Measurements from ENCODE around the gene TMEM243.

The TMEM243 gene

GRCh38 chr7:87223666-87224065 lies 4.1 kb upstream of the TMEM243 start:
- H2BK5ac ChIP-seq (ENCODE audit: low read length): no peak overlapping the region
- no peak overlapping the region for H2BK15ac ChIP-seq (replicated peaks; ENCODE audit: low read depth)
- no peak overlapping the region for H4K5ac ChIP-seq (ENCODE audit: low read length)
- H3K4me3 ChIP-seq (ENCODE audit: low read length): no peak overlapping the region
- H3K9ac ChIP-seq (ENCODE audit: low read length): no peak overlapping the region
- WGBS (ENCODE audit: extremely low coverage, insufficient coverage, low lambda C conversion rate): no CpG with 5 or more reads among the region's 1 CpG
- H3K79me2 ChIP-seq (ENCODE audit: control insufficient read depth, insufficient read depth, low read length): peaks cover 14% of the 10 kb centered on the region
- H3K36me3 ChIP-seq (ENCODE audit: control insufficient read depth, insufficient read depth, low read length): no peaks in the 10 kb centered on the region
- peaks cover 2% of the 10 kb centered on the region for H3K4me1 ChIP-seq (ENCODE audit: control insufficient read depth, low read depth, low read length)
- no peak overlapping the region for H3K4me2 ChIP-seq (ENCODE audit: low read length)
- H3K4ac ChIP-seq (ENCODE audit: low read depth, low read length): no peak overlapping the region
- no peak for DNase-seq
- no peak overlapping the region for H2AK5ac ChIP-seq (ENCODE audit: low read length)
- no peak overlapping the region for H3K56ac ChIP-seq (ENCODE audit: low read length)
- no peak overlapping the region for H2BK120ac ChIP-seq (ENCODE audit: low read depth, low read length)
- no peak overlapping the region for H3K27ac ChIP-seq (ENCODE audit: low read depth, low read length)
- no peak overlapping the region for H3K23ac ChIP-seq (ENCODE audit: low read length)
- peaks cover 1% of the 10 kb centered on the region for H3K79me1 ChIP-seq (ENCODE audit: low read length)
- H3K18ac ChIP-seq (ENCODE audit: low read length): no peak overlapping the region
- no peak overlapping the region for H4K8ac ChIP-seq (ENCODE audit: low read depth, low read length)
- peaks cover 2% of the 10 kb centered on the region for H3K27me3 ChIP-seq (ENCODE audit: insufficient read depth, low read length, poor library complexity)

- H4K5ac ChIP-seq (ENCODE audit: low read length): no peak overlapping the region
- H3K4me1 ChIP-seq (ENCODE audit: control insufficient read depth, low read depth, low read length): peaks cover 7% of the 10 kb centered on the region
- no peak overlapping the region for H3K27ac ChIP-seq (ENCODE audit: low read depth, low read length)
- WGBS (ENCODE audit: extremely low coverage, insufficient coverage, low lambda C conversion rate): no CpG with 5 or more reads among the region's 17 CpGs
- DNase-seq: peak; percentile 18
- no peak overlapping the region for H2BK120ac ChIP-seq (ENCODE audit: low read depth, low read length)
- peaks cover 34% of the 10 kb centered on the region for H3K79me2 ChIP-seq (ENCODE audit: control insufficient read depth, insufficient read depth, low read length)
- H3K4me2 ChIP-seq (ENCODE audit: low read length): peak overlapping the region; percentile 85
- H3K27me3 ChIP-seq (ENCODE audit: insufficient read depth, low read length, poor library complexity): peaks cover 2% of the 10 kb centered on the region
- H3K9ac ChIP-seq (ENCODE audit: low read length): no peak overlapping the region
- peaks cover 11% of the 10 kb centered on the region for H3K79me1 ChIP-seq (ENCODE audit: low read length)
- no peak overlapping the region for H3K23ac ChIP-seq (ENCODE audit: low read length)
- H3K36me3 ChIP-seq (ENCODE audit: control insufficient read depth, insufficient read depth, low read length): no peaks in the 10 kb centered on the region
- H3K18ac ChIP-seq (ENCODE audit: low read length): no peak overlapping the region
- no peak overlapping the region for H2BK15ac ChIP-seq (replicated peaks; ENCODE audit: low read depth)
- no peak overlapping the region for H2AK5ac ChIP-seq (ENCODE audit: low read length)
- no peak overlapping the region for H3K56ac ChIP-seq (ENCODE audit: low read length)
- H3K4me3 ChIP-seq (ENCODE audit: low read length): no peak overlapping the region
- no peak overlapping the region for H4K8ac ChIP-seq (ENCODE audit: low read depth, low read length)
- no peak overlapping the region for H3K4ac ChIP-seq (ENCODE audit: low read depth, low read length)
- H2BK5ac ChIP-seq (ENCODE audit: low read length): no peak overlapping the region
These were observed 1.2 kb upstream of the TMEM243 start for GRCh38 chr7:87220734-87221215.

GRCh38 chr7:87220026-87220733 lies 648 bp upstream of the TMEM243 start:
- peak; percentile 87 for DNase-seq
- Histone ChIP-seq H2BK120ac (ENCODE audit: low read depth, low read length) (no peak overlapping the region), H3K4me1 (ENCODE audit: control insufficient read depth, low read depth, low read length) (peaks cover 7% of the 10 kb centered on the region), H3K4me2 (ENCODE audit: low read length) (peak overlapping the region; percentile 85), H4K5ac (ENCODE audit: low read length) (no peak overlapping the region), H3K4me3 (ENCODE audit: low read length) (peak overlapping the region; percentile 84), H3K27ac (ENCODE audit: low read depth, low read length) (peak overlapping the region; percentile 68), H3K56ac (ENCODE audit: low read length) (peak overlapping the region; percentile 95), H3K9ac (ENCODE audit: low read length) (peak overlapping the region; percentile 91), H3K79me2 (ENCODE audit: control insufficient read depth, insufficient read depth, low read length) (peaks cover 36% of the 10 kb centered on the region), H3K4ac (ENCODE audit: low read depth, low read length) (peak overlapping the region; percentile 40), H2BK5ac (ENCODE audit: low read length) (peak overlapping the region; percentile 47), H3K23ac (ENCODE audit: low read length) (no peak overlapping the region), H3K27me3 (ENCODE audit: insufficient read depth, low read length, poor library complexity) (peaks cover 2% of the 10 kb centered on the region), H2BK15ac (replicated peaks; ENCODE audit: low read depth) (no peak overlapping the region), H3K79me1 (ENCODE audit: low read length) (peaks cover 11% of the 10 kb centered on the region), H3K18ac (ENCODE audit: low read length) (peak overlapping the region; percentile 86), H2AK5ac (ENCODE audit: low read length) (no peak overlapping the region), H4K8ac (ENCODE audit: low read depth, low read length) (no peak overlapping the region), H3K36me3 (ENCODE audit: control insufficient read depth, insufficient read depth, low read length) (no peaks in the 10 kb centered on the region)
- no CpG with 5 or more reads among the region's 75 CpGs for WGBS (ENCODE audit: extremely low coverage, insufficient coverage, low lambda C conversion rate)

- H2BK120ac ChIP-seq (ENCODE audit: low read depth, low read length): no peak overlapping the region
These were observed 562 bp downstream of the TMEM243 start for GRCh38 chr7:87218796-87219544.

GRCh38 chr7:87217983-87218653 lies 1.4 kb downstream of the TMEM243 start:
- Histone ChIP-seq H3K27me3 (ENCODE audit: insufficient read depth, low read length, poor library complexity) (peaks cover 2% of the 10 kb centered on the region), H3K9ac (ENCODE audit: low read length) (peak overlapping the region; percentile 91), H3K4me2 (ENCODE audit: low read length) (peak overlapping the region; percentile 84), H3K36me3 (ENCODE audit: control insufficient read depth, insufficient read depth, low read length) (no peaks in the 10 kb centered on the region), H3K4ac (ENCODE audit: low read depth, low read length) (no peak overlapping the region), H3K79me2 (ENCODE audit: control insufficient read depth, insufficient read depth, low read length) (peaks cover 52% of the 10 kb centered on the region), H3K18ac (ENCODE audit: low read length) (no peak overlapping the region), H3K56ac (ENCODE audit: low read length) (no peak overlapping the region), H3K23ac (ENCODE audit: low read length) (no peak overlapping the region), H2BK15ac (replicated peaks; ENCODE audit: low read depth) (no peak overlapping the region), H2BK120ac (ENCODE audit: low read depth, low read length) (no peak overlapping the region), H3K4me3 (ENCODE audit: low read length) (no peak overlapping the region), H2AK5ac (ENCODE audit: low read length) (no peak overlapping the region), H2BK5ac (ENCODE audit: low read length) (no peak overlapping the region), H3K4me1 (ENCODE audit: control insufficient read depth, low read depth, low read length) (peaks cover 9% of the 10 kb centered on the region), H3K27ac (ENCODE audit: low read depth, low read length) (no peak overlapping the region), H4K8ac (ENCODE audit: low read depth, low read length) (no peak overlapping the region), H4K5ac (ENCODE audit: low read length) (no peak overlapping the region), H3K79me1 (ENCODE audit: low read length) (peaks cover 20% of the 10 kb centered on the region)
- WGBS (ENCODE audit: extremely low coverage, insufficient coverage, low lambda C conversion rate): no CpG with 5 or more reads among the region's 9 CpGs
- no peak for DNase-seq

More at GRCh38 chr7:87218796-87219544, 562 bp downstream of the TMEM243 start:
- Histone ChIP-seq H3K4ac (ENCODE audit: low read depth, low read length) (peak overlapping the region; percentile 71), H3K79me2 (ENCODE audit: control insufficient read depth, insufficient read depth, low read length) (peaks cover 46% of the 10 kb centered on the region), H3K18ac (ENCODE audit: low read length) (peak overlapping the region; percentile 86), H3K27me3 (ENCODE audit: insufficient read depth, low read length, poor library complexity) (peaks cover 2% of the 10 kb centered on the region), H3K36me3 (ENCODE audit: control insufficient read depth, insufficient read depth, low read length) (no peaks in the 10 kb centered on the region), H4K8ac (ENCODE audit: low read depth, low read length) (no peak overlapping the region), H3K4me1 (ENCODE audit: control insufficient read depth, low read depth, low read length) (peaks cover 9% of the 10 kb centered on the region), H2BK5ac (ENCODE audit: low read length) (peak overlapping the region; percentile 8), H3K4me3 (ENCODE audit: low read length) (peak overlapping the region; percentile 84), H2AK5ac (ENCODE audit: low read length) (no peak overlapping the region), H3K56ac (ENCODE audit: low read length) (peak overlapping the region; percentile 95), H3K79me1 (ENCODE audit: low read length) (peaks cover 18% of the 10 kb centered on the region), H3K23ac (ENCODE audit: low read length) (peak overlapping the region; percentile 67), H3K27ac (ENCODE audit: low read depth, low read length) (peak overlapping the region; percentile 68), H3K9ac (ENCODE audit: low read length) (peak overlapping the region; percentile 91), H4K5ac (ENCODE audit: low read length) (no peak overlapping the region), H3K4me2 (ENCODE audit: low read length) (peak overlapping the region; percentile 84), H2BK15ac (replicated peaks; ENCODE audit: low read depth) (no peak overlapping the region)
- WGBS (ENCODE audit: extremely low coverage, insufficient coverage, low lambda C conversion rate): no CpG with 5 or more reads among the region's 17 CpGs
- peak; percentile 88 for DNase-seq
